Uterus (tissue), 2 donors: ENCODE data around the gene APOC3.
"Not testable (repeated sequence)": the region's sequence is repeated elsewhere in the genome, so short reads cannot be mapped to it uniquely, and the experiment has no call there.

Experiments used
- CTCF ChIP-seq, 4 experiments: fragments of 200-600 bp in 2 of 4; fragments of 450-650 bp in 2 of 4; sonication (generic) in 2 of 4; IDR thresholded peaks; one replicate each; pipeline ENCODE4 v1.5.1; 2016 to 2019; ENCODE audit warnings: antibody characterized with exemption in 4 of 4, mild to moderate bottlenecking in 2 of 4, moderate library complexity in 1 of 4
- POLR2A ChIP-seq, 2 donors: fragments of 450-650 bp; IDR thresholded peaks; one replicate each; pipeline ENCODE4 v1.6.1; 2016; ENCODE audit warnings: antibody characterized with exemption in 2 of 2, mild to moderate bottlenecking in 1 of 2, moderate library complexity in 1 of 2

DNA sequence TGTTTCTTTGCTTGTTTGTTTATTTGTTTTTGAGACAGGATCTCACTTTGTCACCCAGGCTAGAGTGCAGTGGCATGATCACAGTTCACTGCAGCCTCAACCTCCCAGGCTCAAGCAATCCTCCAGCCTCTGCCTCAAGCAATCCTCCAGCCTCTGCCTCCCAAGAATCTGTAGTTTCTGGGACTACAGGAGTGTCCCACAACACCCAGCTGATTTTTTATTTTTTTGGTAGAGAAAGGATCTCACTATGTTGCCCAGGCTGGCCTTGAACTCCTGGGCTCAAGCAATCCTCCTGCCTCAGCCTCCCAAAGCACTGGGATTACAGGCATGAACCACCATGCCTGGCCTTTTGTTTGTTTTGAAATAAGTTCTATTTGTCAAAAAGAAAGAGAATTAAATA, 28.0 kb upstream of the APOC3 start:
- not testable (repeated sequence) for TF ChIP-seq CTCF, POLR2A (IDR thresholded peaks at IDR 0.05)
